Muscle layer of duodenum (tissue), 2 donors: ENCODE results near the gene TCF15.
"Not testable (repeated sequence)": the region's sequence is repeated elsewhere in the genome, so short reads cannot be mapped to it uniquely, and the experiment has no call there.

Experiments
- H3K27ac ChIP-seq: one replicate; pipeline ENCODE4 v1.7.0; 2013; ENCODE audit warnings: mild to moderate bottlenecking, low read length
- H3K27me3 ChIP-seq: one replicate; pipeline ENCODE4 v1.7.0; 2013; ENCODE audit warnings: low read depth, mild to moderate bottlenecking, control low read depth, low read length
- H3K36me3 ChIP-seq, 2 donors: one replicate each; pipeline ENCODE4 v1.7.0; 2013; ENCODE audit warnings: low read length in 2 of 2, control low read depth in 1 of 2, mild to moderate bottlenecking in 1 of 2; ENCODE audit not compliant: insufficient read depth in 2 of 2, control insufficient read depth in 1 of 2
- H3K4me1 ChIP-seq, 2 donors: one replicate each; pipeline ENCODE4 v1.7.0; 2013; ENCODE audit warnings: low read length in 2 of 2, mild to moderate bottlenecking in 2 of 2, control low read depth in 1 of 2, moderate library complexity in 1 of 2; ENCODE audit not compliant: insufficient read depth in 2 of 2, control insufficient read depth in 1 of 2
- H3K4me3 ChIP-seq, 2 donors: one replicate each; pipeline ENCODE4 v1.7.0; 2013; ENCODE audit warnings: low read length in 2 of 2, low read depth in 1 of 2, mild to moderate bottlenecking in 1 of 2
- H3K9me3 ChIP-seq, 2 donors: one replicate each; pipeline ENCODE4 v1.7.0; 2013; ENCODE audit warnings: low read length in 2 of 2, control low read depth in 1 of 2, mild to moderate bottlenecking in 1 of 2; ENCODE audit not compliant: control insufficient read depth in 1 of 2
- donor health status: healthy.

TCF15 gene

DNA sequence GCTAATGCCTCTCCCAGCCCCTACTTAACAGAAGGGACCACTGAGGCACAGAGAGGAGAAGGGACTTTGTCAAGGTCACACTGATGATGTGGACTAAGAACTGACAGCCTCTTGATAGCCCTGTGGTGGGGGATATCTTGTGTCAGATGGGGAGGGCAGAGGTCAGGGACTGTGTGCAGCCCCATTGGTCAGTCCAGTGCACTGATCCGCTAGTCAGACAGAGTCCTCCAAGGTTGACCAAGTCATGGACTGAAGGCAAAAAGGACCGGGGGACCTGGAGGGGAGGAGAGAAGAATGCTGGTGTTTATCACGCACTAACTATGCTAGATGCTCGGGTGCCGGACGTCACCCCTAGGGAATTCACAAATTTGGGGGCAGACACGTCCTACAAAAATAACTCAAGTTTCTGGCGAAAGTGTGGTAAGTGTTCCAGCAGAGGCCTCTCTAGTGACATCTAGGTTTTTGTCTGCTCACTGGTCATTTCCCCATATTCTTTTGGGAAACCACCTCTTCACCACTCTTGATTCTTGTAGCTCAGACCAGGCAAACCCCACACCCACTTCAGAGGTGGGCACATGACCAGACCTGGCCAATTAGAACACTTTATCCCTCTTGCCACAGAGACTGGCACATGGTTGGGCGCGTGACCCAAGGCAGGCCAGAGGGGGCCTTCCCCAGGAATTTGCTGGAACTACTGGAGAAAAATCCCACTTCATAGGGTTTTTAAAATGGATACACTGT is 21.0 kb downstream of the TCF15 start:
- no peaks in the 10 kb centered on the region for H3K36me3 ChIP-seq
- no peak overlapping the region for H3K27ac ChIP-seq
- no peaks in the 10 kb centered on the region for H3K9me3 ChIP-seq
- H3K4me3 ChIP-seq = no peak overlapping the region
- no peaks in the 10 kb centered on the region for H3K27me3 ChIP-seq
- H3K4me1 ChIP-seq = peaks cover 0 to 3% of the 10 kb centered on the region in 2 donors

DNA sequence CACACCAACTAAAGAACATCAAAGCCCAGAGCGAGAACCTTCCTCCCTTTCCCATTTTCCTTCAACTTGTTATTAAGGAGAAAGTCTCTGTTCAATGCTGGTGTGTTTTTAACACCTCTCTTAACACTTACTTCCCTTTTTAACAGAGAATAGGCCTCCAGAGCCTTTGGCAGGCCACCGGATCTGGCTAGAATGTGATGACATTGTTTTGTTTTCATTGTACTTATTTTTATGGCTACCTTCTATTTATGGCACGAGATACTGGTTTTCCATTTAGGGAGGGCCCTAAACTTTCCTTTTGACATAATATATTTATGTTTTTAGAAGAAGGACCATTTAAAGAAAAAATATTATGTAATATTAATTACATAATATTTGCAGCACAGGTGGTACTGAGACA is 21.6 kb downstream of the TCF15 start:
- no peaks in the 10 kb centered on the region for H3K27me3 ChIP-seq
- no peaks in the 10 kb centered on the region for H3K9me3 ChIP-seq
- no peak overlapping the region for H3K27ac ChIP-seq
- peaks cover 0 to 3% of the 10 kb centered on the region in 2 donors for H3K4me1 ChIP-seq
- H3K36me3 ChIP-seq = no peaks in the 10 kb centered on the region
- no peak overlapping the region for H3K4me3 ChIP-seq

DNA sequence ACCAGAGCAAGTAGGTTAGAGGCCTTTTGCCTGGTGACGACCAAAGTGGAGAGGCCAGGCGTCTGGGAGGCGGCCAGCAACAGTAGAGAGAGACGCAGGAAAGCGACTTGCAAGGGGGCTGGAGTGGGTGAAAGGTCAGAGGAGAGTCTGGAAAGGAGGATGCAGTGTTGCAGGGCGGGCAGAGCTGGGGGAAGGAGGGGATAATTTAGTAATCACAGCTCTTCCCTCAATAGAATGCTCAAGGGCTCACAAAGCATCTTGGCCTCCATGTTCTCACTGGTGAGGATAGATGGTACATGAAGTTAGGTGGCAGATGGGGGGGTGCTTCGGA is 25.2 kb downstream of the TCF15 start:
- no peaks in the 10 kb centered on the region for H3K9me3 ChIP-seq
- H3K4me1 ChIP-seq = peaks cover 0 to 3% of the 10 kb centered on the region in 2 donors
- no peak overlapping the region for H3K4me3 ChIP-seq
- H3K36me3 ChIP-seq = no peaks in the 10 kb centered on the region
- no peak overlapping the region for H3K27ac ChIP-seq
- no peaks in the 10 kb centered on the region for H3K27me3 ChIP-seq

DNA sequence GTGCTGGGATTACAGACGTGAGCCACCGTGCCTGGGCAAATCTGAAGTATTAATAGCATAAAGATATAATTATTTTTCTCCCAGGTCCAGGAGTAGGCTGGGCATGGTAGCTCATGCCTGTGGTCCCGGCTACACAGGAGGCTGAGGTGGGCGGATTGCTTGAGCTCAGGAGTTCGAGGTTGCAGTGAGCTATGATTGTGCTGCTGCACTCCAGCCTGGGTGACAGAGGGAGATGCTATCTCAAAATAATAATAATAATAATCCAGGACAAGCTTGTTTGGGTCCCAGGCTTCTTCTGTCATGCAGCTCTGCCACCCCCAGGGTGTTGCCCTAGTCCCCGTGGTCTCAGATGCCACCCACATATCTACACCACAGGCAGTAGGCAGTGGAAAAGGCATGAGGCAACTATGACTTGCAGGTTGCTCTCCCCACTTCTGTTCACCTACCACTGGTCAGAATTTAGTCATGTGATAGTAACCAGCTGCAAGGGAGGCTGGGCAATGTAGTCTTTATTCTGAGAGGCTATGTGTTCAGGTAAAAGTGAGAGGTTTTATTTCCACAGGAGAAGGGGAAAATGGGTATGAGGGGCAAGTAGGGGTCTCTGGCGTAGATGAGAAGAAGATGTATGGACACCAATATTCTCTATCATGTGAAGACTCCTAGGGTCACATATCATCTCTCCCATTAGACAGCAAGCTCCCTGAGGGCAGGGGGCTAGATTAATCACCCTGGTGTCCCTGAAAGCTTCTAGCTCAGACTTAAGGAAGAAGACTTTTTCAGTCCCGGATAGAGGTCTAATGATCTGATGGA is 25.7 kb downstream of the TCF15 start:
- no peaks in the 10 kb centered on the region for H3K9me3 ChIP-seq
- H3K27ac ChIP-seq = no peak overlapping the region
- no peak overlapping the region for H3K4me3 ChIP-seq
- no peaks in the 10 kb centered on the region for H3K36me3 ChIP-seq
- no peaks in the 10 kb centered on the region for H3K27me3 ChIP-seq
- H3K4me1 ChIP-seq = peaks cover 0 to 2% of the 10 kb centered on the region in 2 donors

DNA sequence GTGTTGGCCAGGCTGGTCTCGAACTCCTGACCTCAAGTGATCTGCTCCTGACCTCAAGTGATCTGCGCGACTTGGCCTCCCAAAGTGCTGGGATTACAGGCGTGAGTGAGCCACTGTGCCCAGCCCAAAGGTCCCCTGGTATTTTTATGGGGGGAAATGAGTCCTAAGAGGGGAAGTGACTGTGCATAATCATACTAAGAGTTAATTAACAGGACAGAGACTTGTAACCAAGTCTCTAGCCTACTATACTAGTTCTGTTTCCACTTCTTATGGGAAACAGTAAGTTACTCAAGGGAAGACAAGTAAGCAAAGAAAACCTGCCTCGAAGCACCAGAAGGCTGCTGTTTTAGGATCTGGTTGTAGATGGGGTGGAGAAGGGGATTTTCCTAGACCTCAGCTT is 27.9 kb downstream of the TCF15 start:
- H3K27ac ChIP-seq = no peak overlapping the region
- H3K27me3 ChIP-seq = no peaks in the 10 kb centered on the region
- H3K4me3 ChIP-seq = no peak overlapping the region
- H3K9me3 ChIP-seq = no peaks in the 10 kb centered on the region
- no peaks in the 10 kb centered on the region for H3K4me1 ChIP-seq
- H3K36me3 ChIP-seq = no peaks in the 10 kb centered on the region

DNA sequence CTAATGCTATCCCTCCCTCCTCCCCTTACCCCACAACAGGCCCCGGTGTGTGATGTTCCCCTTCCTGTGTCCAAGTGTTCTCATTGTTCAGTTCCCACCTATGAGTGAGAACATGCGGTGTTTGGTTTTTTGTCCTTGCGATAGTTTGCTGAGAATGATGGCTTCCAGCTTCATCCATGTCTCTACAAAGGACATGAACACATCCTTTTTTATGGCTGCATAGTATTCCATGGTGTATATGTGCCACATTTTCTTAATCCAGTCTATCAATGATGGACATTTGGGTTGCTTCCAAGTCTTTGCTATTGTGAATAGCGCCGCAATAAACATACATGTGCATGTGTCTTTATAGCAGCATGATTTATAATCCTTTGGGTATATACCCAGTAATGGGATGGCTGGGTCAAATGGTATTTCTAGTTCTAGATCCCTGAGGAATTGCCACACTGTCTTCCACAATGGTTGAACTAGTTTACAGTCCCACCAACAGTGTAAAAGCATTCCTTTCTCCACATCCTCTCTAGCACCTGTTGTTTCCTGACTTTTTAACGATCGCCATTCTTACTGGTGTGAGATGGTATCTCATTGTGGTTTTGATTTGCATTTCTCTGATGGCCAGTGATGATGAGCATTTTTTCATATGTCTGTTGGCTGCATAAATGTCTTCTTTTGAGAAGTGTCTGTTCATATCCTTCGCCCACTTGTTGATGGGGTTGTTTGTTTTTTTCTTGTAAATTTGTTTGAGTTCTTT is 31.0 kb downstream of the TCF15 start:
- H3K27ac ChIP-seq, H3K36me3 ChIP-seq, H3K27me3 ChIP-seq, H3K9me3 ChIP-seq, H3K4me1 ChIP-seq, H3K4me3 ChIP-seq: not testable (repeated sequence)

DNA sequence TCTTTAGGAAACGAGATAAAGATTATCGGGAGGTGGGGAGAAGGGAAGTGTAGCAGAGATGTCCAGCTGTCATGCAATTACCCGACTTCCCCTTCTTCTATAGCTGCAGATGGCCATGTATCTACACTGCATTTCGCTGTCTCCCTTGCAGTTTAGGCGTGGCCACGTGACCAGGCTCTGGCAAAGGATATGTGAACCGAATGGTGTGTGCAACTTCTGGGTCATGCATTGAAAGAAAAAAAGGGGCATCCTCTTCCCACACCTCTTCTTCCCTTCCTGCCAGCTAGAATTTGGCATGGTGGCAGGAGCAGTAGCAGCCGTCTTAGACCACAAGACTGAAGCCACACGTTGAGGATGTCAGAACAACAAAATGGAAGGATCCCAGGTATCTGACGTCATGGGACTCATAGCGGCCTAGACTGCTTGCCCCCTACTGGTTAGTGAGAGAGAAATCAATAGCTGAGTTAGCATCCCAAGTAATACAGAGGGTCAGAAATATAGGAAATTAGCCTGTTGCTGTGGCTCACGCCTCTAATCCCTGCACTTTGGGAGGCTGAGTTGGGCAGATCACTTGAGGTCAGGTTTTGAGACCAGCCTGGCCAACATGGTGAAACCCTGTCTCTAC is 32.8 kb downstream of the TCF15 start:
- no peak overlapping the region for H3K27ac ChIP-seq
- H3K4me3 ChIP-seq = no peak overlapping the region
- H3K36me3 ChIP-seq = no peaks in the 10 kb centered on the region
- H3K4me1 ChIP-seq = peaks cover 0 to 3% of the 10 kb centered on the region in 2 donors
- H3K27me3 ChIP-seq = no peaks in the 10 kb centered on the region
- H3K9me3 ChIP-seq = no peaks in the 10 kb centered on the region

DNA sequence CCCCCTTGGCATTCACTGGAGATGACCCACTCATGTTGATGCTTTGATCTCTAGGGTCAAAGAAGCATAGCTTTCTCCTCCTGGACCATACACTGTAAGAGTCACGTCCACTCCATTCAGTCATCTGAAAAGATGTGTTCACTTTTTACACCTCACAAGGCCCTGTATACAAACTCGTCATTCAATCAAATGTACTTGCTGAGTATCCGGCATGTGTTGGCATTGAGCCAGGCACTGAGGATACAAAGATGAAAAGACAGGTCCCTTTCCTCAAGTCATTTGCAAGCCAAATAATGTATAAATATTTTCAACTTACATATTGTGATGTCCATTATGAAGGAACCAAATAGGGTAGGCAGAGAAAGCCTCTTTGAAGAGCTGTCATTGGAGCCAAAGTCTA is 34.0 kb downstream of the TCF15 start:
- Histone ChIP-seq H3K36me3 (no peaks in the 10 kb centered on the region), H3K4me3 (no peak overlapping the region), H3K27ac (no peak overlapping the region), H3K4me1 (peaks cover 0 to 15% of the 10 kb centered on the region in 2 donors), H3K27me3 (no peaks in the 10 kb centered on the region), H3K9me3 (no peaks in the 10 kb centered on the region)

DNA sequence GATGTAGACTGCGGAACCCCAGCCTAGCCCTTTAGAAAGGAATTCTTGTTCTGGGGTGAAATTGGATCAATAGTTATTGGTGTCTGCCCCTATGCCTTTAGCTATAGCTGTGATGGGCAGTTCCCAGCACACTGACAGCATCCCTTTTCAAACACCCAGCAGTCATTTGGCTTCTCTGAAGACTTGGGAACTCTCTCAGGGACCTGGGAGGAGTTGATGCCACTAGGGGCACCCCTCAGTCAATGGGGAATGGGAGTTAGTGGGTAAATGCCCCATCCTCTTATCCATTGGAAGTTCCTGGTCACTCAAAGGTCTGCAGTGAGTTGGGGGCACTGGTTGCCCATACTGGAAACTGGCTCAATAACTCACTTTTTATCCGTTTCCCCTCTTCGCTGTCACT is 34.9 kb downstream of the TCF15 start:
- Histone ChIP-seq H3K27me3 (no peaks in the 10 kb centered on the region), H3K4me1 (peaks cover 0 to 18% of the 10 kb centered on the region in 2 donors), H3K27ac (no peak overlapping the region), H3K9me3 (no peaks in the 10 kb centered on the region), H3K36me3 (no peaks in the 10 kb centered on the region), H3K4me3 (no peak overlapping the region)

DNA sequence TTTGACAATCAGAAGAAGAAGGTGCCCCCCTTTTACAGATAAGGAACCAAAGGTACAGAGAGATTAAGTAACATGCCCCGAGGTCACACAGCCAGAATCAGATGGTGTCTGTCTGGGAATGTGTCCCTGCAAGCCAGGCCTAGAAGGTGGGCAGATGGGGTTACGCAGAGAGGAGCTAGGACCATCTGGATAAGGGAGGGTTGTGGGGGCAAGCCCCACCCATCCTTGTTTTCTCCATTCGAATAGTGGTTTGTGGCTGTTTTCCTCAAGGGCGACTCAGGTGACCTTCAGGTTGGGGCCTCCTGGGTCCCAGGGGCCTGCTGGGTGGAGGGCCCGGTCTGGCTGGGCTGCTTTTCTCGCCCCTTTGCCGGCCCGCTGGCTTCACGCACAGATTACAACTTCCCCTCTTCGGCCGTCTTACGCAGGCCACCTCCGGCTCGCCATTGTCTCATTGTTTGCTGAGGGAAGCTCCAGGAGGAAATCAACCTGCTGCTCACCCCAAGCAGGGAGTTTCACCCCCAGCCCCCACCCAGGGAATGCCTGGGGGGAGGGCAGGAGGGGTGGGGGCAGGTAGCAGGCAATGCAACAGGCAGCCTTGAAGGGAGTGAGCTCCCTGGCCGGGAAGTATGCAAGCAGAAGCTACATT is 35.7 kb downstream of the TCF15 start:
- no peak overlapping the region for H3K4me3 ChIP-seq
- H3K9me3 ChIP-seq = no peaks in the 10 kb centered on the region
- H3K36me3 ChIP-seq = no peaks in the 10 kb centered on the region
- no peaks in the 10 kb centered on the region for H3K27me3 ChIP-seq
- no peak overlapping the region for H3K27ac ChIP-seq
- H3K4me1 ChIP-seq = peaks cover 0 to 18% of the 10 kb centered on the region in 2 donors
